ENCODE results near the gene TGFBRAP1. TPM values are rescaled to one million over a fixed set of nuclear protein-coding genes. Genes with fewer than 3 reads are reported as not detected.
"Not testable (repeated sequence)": the region's sequence is repeated elsewhere in the genome, so short reads cannot be mapped to it uniquely, and the experiment has no call there.

The TGFBRAP1 gene
- total RNA-seq, 1 donor from 2014 or later = 19.1 TPM

GRCh38 chr2:105272176-105272575, 57.4 kb downstream of the TGFBRAP1 start:
- no peak for DNase-seq (ENCODE audit: low spot score)

- no peak for DNase-seq (ENCODE audit: low spot score)
Observed at GRCh38 chr2:105271393-105272045, 58.0 kb downstream of the TGFBRAP1 start.

GRCh38 chr2:105269426-105269825, 60.1 kb downstream of the TGFBRAP1 start:
- DNase-seq (ENCODE audit: low spot score) = no peak

- no peak for DNase-seq (ENCODE audit: low spot score)
Observed at GRCh38 chr2:105262651-105263091, 66.9 kb downstream of the TGFBRAP1 start.

GRCh38 chr2:105261061-105261460, 68.5 kb downstream of the TGFBRAP1 start:
- DNase-seq (ENCODE audit: low spot score) = no peak

GRCh38 chr2:105258835-105259350, 70.6 kb downstream of the TGFBRAP1 start:
- DNase-seq (ENCODE audit: low spot score) = no peak

GRCh38 chr2:105257981-105258380, 71.6 kb downstream of the TGFBRAP1 start:
- no peak for DNase-seq (ENCODE audit: low spot score)

GRCh38 chr2:105256431-105257047, 73.0 kb downstream of the TGFBRAP1 start:
- DNase-seq (ENCODE audit: low spot score) = no peak

- no peak for DNase-seq (ENCODE audit: low spot score)
Observed at GRCh38 chr2:105255979-105256378, 73.6 kb downstream of the TGFBRAP1 start.

GRCh38 chr2:105254531-105255210, 74.9 kb downstream of the TGFBRAP1 start:
- no peak for DNase-seq (ENCODE audit: low spot score)

- no peak for DNase-seq (ENCODE audit: low spot score)
Observed at GRCh38 chr2:105252271-105252670, 77.3 kb downstream of the TGFBRAP1 start.

GRCh38 chr2:105251016-105251648, 78.4 kb downstream of the TGFBRAP1 start:
- not testable (repeated sequence) for DNase-seq (ENCODE audit: low spot score)

GRCh38 chr2:105249891-105250290, 79.6 kb downstream of the TGFBRAP1 start:
- no peak for DNase-seq (ENCODE audit: low spot score)

- DNase-seq (ENCODE audit: low spot score) = no peak
Observed at GRCh38 chr2:105249181-105249580, 80.4 kb downstream of the TGFBRAP1 start.

GRCh38 chr2:105248316-105249070, 81.0 kb downstream of the TGFBRAP1 start:
- DNase-seq (ENCODE audit: low spot score) = no peak

- DNase-seq (ENCODE audit: low spot score) = no peak
Observed at GRCh38 chr2:105244451-105244850, 85.1 kb downstream of the TGFBRAP1 start.

- no peak for DNase-seq (ENCODE audit: low spot score)
Observed at GRCh38 chr2:105243961-105244360, 85.6 kb downstream of the TGFBRAP1 start.

GRCh38 chr2:105242286-105242993, 87.1 kb downstream of the TGFBRAP1 start:
- DNase-seq (ENCODE audit: low spot score) = no peak

- no peak for DNase-seq (ENCODE audit: low spot score)
Observed at GRCh38 chr2:105241443-105241842, 88.1 kb downstream of the TGFBRAP1 start, which contains the start of gene GPR45. TSS of gene GPR45 (plus strand) at chr2:105241743. CDS start at chr2:105241859, 116 bp downstream.

GRCh38 chr2:105239924-105240323, 89.6 kb downstream of the TGFBRAP1 start:
- DNase-seq (ENCODE audit: low spot score) = no peak

Measured in mucosa of gallbladder (tissue), 1 donor.